Activated CD8-positive, alpha-beta T cell treated with anti-CD3 and anti-CD28 coated beads, Interleukin-2, amount 10 ng/mL, durations not matched to agents 7 days and 5 days (primary cell): ENCODE results near the gene MBTPS1. TPM values are rescaled to one million over a fixed set of nuclear protein-coding genes. Genes with fewer than 3 reads are reported as not detected.

Source experiments
- ATAC-seq: fragments of 150-1000 bp; cut with Tn5 transposase; one replicate; pipeline ENCODE4 v1.10.0; 2021; ENCODE audit warnings: moderate library complexity
- CTCF ChIA-PET: fragments of 350-600 bp; sonication (Branson Sonifier 250); formaldehyde crosslinking; loops from one replicate; lab custom pipeline; 2021; ENCODE audit warnings: antibody characterized with exemption; lab: Charles Lee
- POLR2A ChIA-PET: fragments of 350-600 bp; sonication (Branson Sonifier 250); formaldehyde crosslinking; loops from one replicate; lab custom pipeline; 2021; ENCODE audit warnings: antibody characterized with exemption; lab: Charles Lee
- DNase-seq: peaks from one replicate; pipeline ENCODE4 v3.0.0-alpha.2; 2020
- H3K27ac Mint-ChIP-seq: one replicate; pipeline ENCODE4 v1.8.0; 2021; ENCODE audit warnings: mild to moderate bottlenecking, mixed read lengths
- H3K27me3 Mint-ChIP-seq: one replicate; pipeline ENCODE4 v1.8.0; 2021; ENCODE audit warnings: low read depth, mixed read lengths
- H3K36me3 Mint-ChIP-seq: one replicate; pipeline ENCODE4 v1.8.0; 2021; ENCODE audit warnings: low read depth, mixed read lengths
- H3K4me1 Mint-ChIP-seq: one replicate; pipeline ENCODE4 v1.8.0; 2021; ENCODE audit warnings: low read depth, mixed read lengths
- H3K4me3 Mint-ChIP-seq: one replicate; pipeline ENCODE4 v1.8.0; 2021; ENCODE audit warnings: mild to moderate bottlenecking, mixed read lengths
- H3K9me3 Mint-ChIP-seq: one replicate; pipeline ENCODE4 v1.8.0; 2022; ENCODE audit warnings: mixed read lengths; ENCODE audit not compliant: insufficient read depth
- total RNA-seq, 2 experiments: library from RNA; stranded (reverse); gene quantifications; one replicate each; pipeline ENCODE4 v1.2.3, GENCODE V29; 2021

The MBTPS1 gene
- total RNA-seq, 2 experiments from 2014 or later: 49.3 to 52.7 TPM

DNA sequence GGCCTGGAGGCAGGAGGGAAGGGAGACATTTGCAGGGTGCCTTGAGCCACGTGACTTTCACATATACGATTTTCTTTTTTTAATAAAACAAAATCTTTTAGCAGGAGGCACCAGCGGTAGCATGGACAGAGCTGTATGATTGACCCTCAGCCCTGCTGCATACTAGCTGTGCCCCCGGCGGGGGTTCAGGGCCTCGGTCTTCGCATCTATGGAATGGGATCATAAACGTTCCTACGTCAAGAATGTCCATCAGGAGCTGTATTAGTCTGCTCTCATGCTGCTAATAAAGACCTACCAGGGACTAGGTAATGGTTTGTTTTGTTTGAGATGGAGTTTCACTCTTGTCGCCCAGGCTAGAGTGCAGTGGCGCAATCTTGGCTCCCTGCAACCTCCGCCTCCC, 101.3 kb downstream of the MBTPS1 start:
- ChIA-PET CTCF (interaction anchor here (1.4 kb wide), 1 partner anchor 29 kb away, joined by 3 read pairs; no protein-coding TSS in a partner anchor), POLR2A (no interaction called here)
- Mint-ChIP-seq H3K9me3 (no peaks in the 10 kb centered on the region), H3K36me3 (no peaks in the 10 kb centered on the region), H3K4me1 (peaks cover 6% of the 10 kb centered on the region), H3K27ac (no peak overlapping the region), H3K4me3 (no peak overlapping the region), H3K27me3 (no peaks in the 10 kb centered on the region)
- DNase-seq: no peak
- ATAC-seq: no peak

DNA sequence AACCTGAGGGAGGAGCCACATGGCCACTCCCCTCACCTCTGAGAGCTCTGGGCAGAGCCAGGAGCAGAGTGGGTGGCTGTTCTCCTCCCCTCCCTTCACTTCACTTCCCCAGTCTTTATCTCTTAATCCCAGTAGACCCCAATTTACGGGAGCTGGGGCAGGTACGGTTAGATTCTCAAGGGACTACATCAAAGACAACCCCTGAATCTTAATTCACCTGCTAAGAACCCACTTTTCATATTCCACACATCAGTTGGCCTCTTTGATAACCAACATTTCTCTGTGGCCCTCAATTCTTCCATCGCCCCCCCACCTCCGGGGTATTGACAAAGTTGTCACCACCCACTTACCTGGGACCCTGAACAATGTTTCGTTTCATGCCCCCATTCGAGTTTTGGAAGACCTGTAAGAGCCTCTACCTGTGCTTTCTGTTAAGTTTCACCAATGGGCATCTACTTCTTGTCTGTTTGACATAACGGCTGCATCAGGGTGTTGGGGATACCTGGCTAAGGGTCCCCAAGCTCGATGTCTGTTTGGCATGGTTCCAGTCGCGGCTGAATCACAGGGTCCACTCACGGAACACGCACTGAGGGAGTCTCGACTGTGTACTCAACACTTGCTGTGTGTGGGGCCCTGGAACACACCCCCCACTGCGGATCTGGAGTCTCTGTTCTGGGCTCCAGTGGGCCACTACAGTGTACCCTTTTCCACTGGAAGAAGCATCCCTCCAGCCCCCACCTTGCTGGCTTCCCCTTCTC, 102.0 kb downstream of the MBTPS1 start:
- no peak overlapping the region for H3K4me3 Mint-ChIP-seq
- CTCF ChIA-PET: interaction anchor here (1.4 kb wide), 1 partner anchor 29 kb away, joined by 3 read pairs; no protein-coding TSS in a partner anchor

GRCh38 chr16:84013787-84014569, 102.8 kb downstream of the MBTPS1 start:
- DNase-seq (peak; percentile 73), ATAC-seq (peak; percentile 80)
- no peak overlapping the region for H3K27ac Mint-ChIP-seq
- peaks cover 6% of the 10 kb centered on the region for H3K4me1 Mint-ChIP-seq
- no peaks in the 10 kb centered on the region for H3K27me3 Mint-ChIP-seq
- ChIA-PET CTCF (interaction anchor here (1.4 kb wide), 1 partner anchor 30 kb away, joined by 3 read pairs; no protein-coding TSS in a partner anchor), POLR2A (no interaction called here)
- no peaks in the 10 kb centered on the region for H3K9me3 Mint-ChIP-seq
- H3K4me3 Mint-ChIP-seq: no peak overlapping the region
- no peaks in the 10 kb centered on the region for H3K36me3 Mint-ChIP-seq

More for the DNA sequence above, 102.0 kb downstream of the MBTPS1 start:
- no peaks in the 10 kb centered on the region for H3K27me3 Mint-ChIP-seq
- ATAC-seq (no peak), DNase-seq (no peak)
- H3K4me1 Mint-ChIP-seq: peaks cover 6% of the 10 kb centered on the region
- no peaks in the 10 kb centered on the region for H3K9me3 Mint-ChIP-seq
- POLR2A ChIA-PET: no interaction called here
- H3K36me3 Mint-ChIP-seq: no peaks in the 10 kb centered on the region
- H3K27ac Mint-ChIP-seq: no peak overlapping the region

GRCh38 chr16:84009282-84009681, 107.5 kb downstream of the MBTPS1 start:
- H3K27me3 Mint-ChIP-seq: peaks cover 2% of the 10 kb centered on the region

DNA sequence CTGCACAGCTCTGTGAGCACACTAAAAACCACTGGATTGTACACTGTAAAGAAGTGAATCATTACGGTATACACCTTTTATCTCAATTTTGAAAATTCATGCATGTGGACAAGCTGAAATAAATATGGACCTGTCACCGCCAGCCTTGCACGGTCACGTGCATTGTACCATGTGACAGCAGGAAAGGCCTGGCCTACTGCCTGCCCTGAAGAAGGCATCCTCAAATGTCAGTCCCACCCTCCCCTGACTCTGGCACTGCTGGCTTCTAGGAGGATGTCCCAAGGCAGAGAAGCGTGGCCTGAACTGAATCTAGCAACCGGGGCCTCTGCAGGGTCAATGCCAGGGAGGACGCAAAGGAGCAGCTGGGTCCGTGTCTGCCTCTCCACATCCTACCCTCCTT, 108.8 kb downstream of the MBTPS1 start:
- no peaks in the 10 kb centered on the region for H3K9me3 Mint-ChIP-seq
- H3K4me3 Mint-ChIP-seq: no peak overlapping the region
- DNase-seq (no peak), ATAC-seq (no peak)
- no peaks in the 10 kb centered on the region for H3K36me3 Mint-ChIP-seq
- POLR2A ChIA-PET: no interaction called here
- no peak overlapping the region for H3K27ac Mint-ChIP-seq
- H3K4me1 Mint-ChIP-seq: no peaks in the 10 kb centered on the region
- CTCF ChIA-PET: no interaction called here
- peaks cover 2% of the 10 kb centered on the region for H3K27me3 Mint-ChIP-seq

More at GRCh38 chr16:84009282-84009681, 107.5 kb downstream of the MBTPS1 start:
- ATAC-seq (no peak), DNase-seq (no peak)
- no peak overlapping the region for H3K4me3 Mint-ChIP-seq
- H3K9me3 Mint-ChIP-seq: no peaks in the 10 kb centered on the region
- ChIA-PET CTCF (no interaction called here), POLR2A (no interaction called here)
- peaks cover 3% of the 10 kb centered on the region for H3K4me1 Mint-ChIP-seq
- no peaks in the 10 kb centered on the region for H3K36me3 Mint-ChIP-seq
- no peak overlapping the region for H3K27ac Mint-ChIP-seq

DNA sequence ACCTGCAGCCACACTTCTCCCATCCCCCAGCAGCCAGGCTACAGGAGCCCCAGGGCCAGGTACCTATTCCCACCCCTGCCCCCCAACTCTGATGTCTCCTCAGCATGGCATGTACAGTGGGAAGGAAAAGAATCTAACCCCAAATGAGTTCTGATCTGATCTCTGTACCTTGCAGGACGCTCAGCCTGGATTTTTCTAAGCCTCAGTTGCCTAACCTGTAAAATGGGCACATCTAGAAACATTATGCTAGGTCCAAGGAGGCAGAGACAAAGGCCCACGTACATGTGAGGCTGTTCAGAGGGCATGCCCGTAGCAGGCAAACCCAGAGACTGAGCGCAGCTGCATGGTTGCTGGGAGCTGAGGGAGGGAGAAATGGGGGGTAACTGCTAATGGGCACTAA, 109.2 kb downstream of the MBTPS1 start:
- ATAC-seq: no peak
- no peak for DNase-seq
- ChIA-PET CTCF (no interaction called here), POLR2A (no interaction called here)
- no peaks in the 10 kb centered on the region for H3K36me3 Mint-ChIP-seq
- H3K4me3 Mint-ChIP-seq: no peak overlapping the region
- no peaks in the 10 kb centered on the region for H3K4me1 Mint-ChIP-seq
- H3K27ac Mint-ChIP-seq: no peak overlapping the region
- H3K27me3 Mint-ChIP-seq: peaks cover 2% of the 10 kb centered on the region
- H3K9me3 Mint-ChIP-seq: no peaks in the 10 kb centered on the region

DNA sequence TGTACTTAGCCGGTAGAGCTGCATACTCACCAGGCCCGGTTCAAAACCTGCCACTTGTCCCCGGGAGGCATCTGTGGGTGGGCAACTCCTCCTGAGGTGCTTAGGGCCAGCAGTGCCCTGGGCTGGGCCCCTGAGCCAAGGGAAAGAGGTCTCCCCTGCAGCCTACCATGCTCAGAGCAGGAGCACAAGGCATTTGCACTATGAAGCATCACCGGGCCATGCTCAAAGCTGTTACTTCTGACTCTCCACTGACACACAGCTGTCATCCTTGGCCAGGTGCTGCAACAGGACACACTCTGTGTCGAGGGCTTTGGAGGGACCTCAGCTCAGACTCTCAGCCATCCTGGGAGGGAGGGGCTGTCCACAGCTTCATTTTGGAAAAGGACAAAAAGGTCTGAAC, 111.4 kb downstream of the MBTPS1 start:
- Mint-ChIP-seq H3K4me1 (no peaks in the 10 kb centered on the region), H3K36me3 (no peaks in the 10 kb centered on the region), H3K27ac (no peak overlapping the region), H3K27me3 (peaks cover 2% of the 10 kb centered on the region), H3K4me3 (no peak overlapping the region), H3K9me3 (no peaks in the 10 kb centered on the region)
- CTCF ChIA-PET: interaction anchor here (1.1 kb wide), 1 partner anchor 182 kb away, joined by 3 read pairs; the partner anchor contains the start of gene TAF1C
- no peak for ATAC-seq
- POLR2A ChIA-PET: no interaction called here
- DNase-seq: no peak

DNA sequence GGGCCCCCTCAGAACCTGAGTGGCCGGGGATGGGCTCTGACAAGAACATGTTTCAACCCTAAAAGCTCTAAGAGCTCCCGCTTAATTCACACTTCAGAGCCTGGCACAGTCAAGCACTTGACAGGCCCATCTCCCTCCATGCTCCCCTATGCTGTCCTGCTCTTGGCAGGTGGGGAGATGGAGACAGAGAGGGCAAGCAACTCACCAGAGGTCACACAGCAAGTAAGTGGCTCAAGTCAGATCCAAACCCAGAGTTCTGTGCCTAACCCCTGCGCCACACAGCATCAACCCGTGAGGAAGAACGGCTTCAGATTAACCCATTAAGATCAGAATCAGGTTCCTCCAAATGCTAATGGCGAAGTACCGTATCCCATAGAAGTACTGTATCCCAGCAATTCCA, 112.3 kb downstream of the MBTPS1 start:
- POLR2A ChIA-PET: no interaction called here
- CTCF ChIA-PET: no interaction called here
- H3K36me3 Mint-ChIP-seq: no peaks in the 10 kb centered on the region
- H3K4me1 Mint-ChIP-seq: no peaks in the 10 kb centered on the region
- H3K27me3 Mint-ChIP-seq: peaks cover 2% of the 10 kb centered on the region
- DNase-seq (no peak), ATAC-seq (no peak)
- H3K4me3 Mint-ChIP-seq: no peak overlapping the region
- H3K27ac Mint-ChIP-seq: no peak overlapping the region
- H3K9me3 Mint-ChIP-seq: no peaks in the 10 kb centered on the region

Other genes starting within 250 kb of the MBTPS1 start
- 1 to 10 TPM; 4.2 to 4.3 TPM for gene MLYCD, start 217.8 kb downstream of the MBTPS1 start, total RNA-seq
- gene OSGIN1, start 163.7 kb downstream of the MBTPS1 start, total RNA-seq: under 1 TPM; 0.24 to 0.26 TPM
- gene NECAB2, start 148.7 kb downstream of the MBTPS1 start, total RNA-seq: not detected
- gene SLC38A8, start 74.1 kb downstream of the MBTPS1 start, total RNA-seq: not detected
- gene HSDL1, start 28.2 kb upstream of the MBTPS1 start, total RNA-seq: 10 to 100 TPM; 10.4 to 12.3 TPM
- gene DNAAF1, start 28.4 kb upstream of the MBTPS1 start, total RNA-seq: not detected
- gene TAF1C, start 70.1 kb upstream of the MBTPS1 start, total RNA-seq: 10 to 100 TPM; 53.4 to 62.3 TPM
- under 1 TPM in 1 of 2 experiments, not detected in 1; 0.18 TPM for gene ADAD2, start 74.2 kb upstream of the MBTPS1 start, total RNA-seq
- gene KCNG4, start 123.1 kb upstream of the MBTPS1 start, total RNA-seq: not detected
- gene WFDC1, start 177.9 kb upstream of the MBTPS1 start, total RNA-seq: not detected